SK-N-SH (cell line): ENCODE results near the gene FOXA2.

Source experiments
- EP300 ChIP-seq, 2 experiments: IDR thresholded peaks; 2 replicates each; pipeline versions ENCODE4 v1.4.0 to v1.6.1; 2012; ENCODE audit warnings: borderline replicate concordance in 1 of 2, low read depth in 1 of 2, low read length in 1 of 2
- FOXJ3 ChIP-seq: sonication (generic); formaldehyde crosslinking; IDR thresholded peaks from 2 replicates; pipeline ENCODE4 v1.5.1; 2020; ENCODE audit warnings: mild to moderate bottlenecking, missing genetic modification reagents
- JUND ChIP-seq: IDR thresholded peaks from 2 replicates; pipeline ENCODE4 v1.4.0; 2012
- SIN3A ChIP-seq: IDR thresholded peaks from 2 replicates; pipeline ENCODE4 v1.6.1; 2012; ENCODE audit warnings: low read depth, mild to moderate bottlenecking, low read length, moderate library complexity, borderline replicate concordance
- YY1 ChIP-seq: IDR thresholded peaks from 2 replicates; pipeline ENCODE4 v1.4.0; 2012; ENCODE audit warnings: low read depth, mild to moderate bottlenecking
- TF ChIP-seq, protein P1 (sequence below): fragments of 200-600 bp; sonication (generic); IDR thresholded peaks from 2 replicates; pipeline ENCODE4 v1.6.1; 2017; ENCODE audit warnings: antibody characterized with exemption, mild to moderate bottlenecking, moderate library complexity

GRCh38 chr20:22567944-22568871, 16.2 kb downstream of the FOXA2 start:
- TF ChIP-seq YY1 (no peak), SIN3A (no peak), JUND (no peak), EP300 (IDR thresholded peaks at IDR 0.05; ENCODE audit: borderline replicate concordance in 1 of 2, low read depth in 1 of 2, low read length in 1 of 2) (no peak), FOXJ3 (CRISPR knock-in tag) (no peak)
- TF ChIP-seq, protein P1, sequence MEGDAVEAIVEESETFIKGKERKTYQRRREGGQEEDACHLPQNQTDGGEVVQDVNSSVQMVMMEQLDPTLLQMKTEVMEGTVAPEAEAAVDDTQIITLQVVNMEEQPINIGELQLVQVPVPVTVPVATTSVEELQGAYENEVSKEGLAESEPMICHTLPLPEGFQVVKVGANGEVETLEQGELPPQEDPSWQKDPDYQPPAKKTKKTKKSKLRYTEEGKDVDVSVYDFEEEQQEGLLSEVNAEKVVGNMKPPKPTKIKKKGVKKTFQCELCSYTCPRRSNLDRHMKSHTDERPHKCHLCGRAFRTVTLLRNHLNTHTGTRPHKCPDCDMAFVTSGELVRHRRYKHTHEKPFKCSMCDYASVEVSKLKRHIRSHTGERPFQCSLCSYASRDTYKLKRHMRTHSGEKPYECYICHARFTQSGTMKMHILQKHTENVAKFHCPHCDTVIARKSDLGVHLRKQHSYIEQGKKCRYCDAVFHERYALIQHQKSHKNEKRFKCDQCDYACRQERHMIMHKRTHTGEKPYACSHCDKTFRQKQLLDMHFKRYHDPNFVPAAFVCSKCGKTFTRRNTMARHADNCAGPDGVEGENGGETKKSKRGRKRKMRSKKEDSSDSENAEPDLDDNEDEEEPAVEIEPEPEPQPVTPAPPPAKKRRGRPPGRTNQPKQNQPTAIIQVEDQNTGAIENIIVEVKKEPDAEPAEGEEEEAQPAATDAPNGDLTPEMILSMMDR: no peak
